GM19397 (cell line): ENCODE data around the gene THUMPD2.

ENCODE experiments used
- ATAC-seq: cut with Tn5 transposase; IDR thresholded peaks from one replicate; pipeline ENCODE4 v1.9.1; 2021; ENCODE audit warnings: mild to moderate bottlenecking, moderate library complexity; ENCODE audit not compliant: unreplicated experiment

THUMPD2 gene

GRCh38 chr2:39720970-39721369 is 58.1 kb downstream of the THUMPD2 start:
- no peak for ATAC-seq

- no peak for ATAC-seq
Observed at GRCh38 chr2:39719317-39719716, 59.7 kb downstream of the THUMPD2 start.

- no peak for ATAC-seq
Observed at GRCh38 chr2:39718483-39718882, 60.6 kb downstream of the THUMPD2 start.

- ATAC-seq: no peak
Observed at GRCh38 chr2:39717067-39717466, 62.0 kb downstream of the THUMPD2 start.

GRCh38 chr2:39715822-39716221 is 63.2 kb downstream of the THUMPD2 start:
- ATAC-seq: no peak

- no peak for ATAC-seq
Observed at GRCh38 chr2:39715095-39715494, 64.0 kb downstream of the THUMPD2 start.

GRCh38 chr2:39712953-39713352 is 66.1 kb downstream of the THUMPD2 start:
- ATAC-seq: no peak

- no peak for ATAC-seq
Observed at GRCh38 chr2:39710807-39711206, 68.3 kb downstream of the THUMPD2 start.

- no peak for ATAC-seq
Observed at GRCh38 chr2:39708003-39708402, 71.1 kb downstream of the THUMPD2 start.

- ATAC-seq: no peak
Observed at GRCh38 chr2:39706945-39707344, 72.1 kb downstream of the THUMPD2 start.

GRCh38 chr2:39706312-39706711 is 72.7 kb downstream of the THUMPD2 start:
- ATAC-seq: no peak

GRCh38 chr2:39705638-39706037 is 73.4 kb downstream of the THUMPD2 start:
- ATAC-seq: no peak

- ATAC-seq: no peak
Observed at GRCh38 chr2:39704540-39704939, 74.5 kb downstream of the THUMPD2 start.

GRCh38 chr2:39703181-39703872 is 75.7 kb downstream of the THUMPD2 start:
- ATAC-seq: no peak

- no peak for ATAC-seq
Observed at GRCh38 chr2:39701137-39701536, 77.9 kb downstream of the THUMPD2 start.

- no peak for ATAC-seq
Observed at GRCh38 chr2:39697454-39697853, 81.6 kb downstream of the THUMPD2 start.

GRCh38 chr2:39696838-39697237 is 82.2 kb downstream of the THUMPD2 start:
- ATAC-seq: no peak

GRCh38 chr2:39696101-39696553 is 82.9 kb downstream of the THUMPD2 start:
- ATAC-seq: no peak

GRCh38 chr2:39693245-39693644 is 85.8 kb downstream of the THUMPD2 start:
- ATAC-seq: no peak

- ATAC-seq: no peak
Observed at GRCh38 chr2:39689876-39690275, 89.2 kb downstream of the THUMPD2 start.

- no peak for ATAC-seq
Observed at GRCh38 chr2:39689272-39689841, 89.7 kb downstream of the THUMPD2 start.

GRCh38 chr2:39688181-39688580 is 90.9 kb downstream of the THUMPD2 start:
- ATAC-seq: no peak

GRCh38 chr2:39686456-39686855 is 92.6 kb downstream of the THUMPD2 start:
- ATAC-seq: no peak
